ENCODE measurements around the gene ZNF19. TPM values are rescaled to one million over a fixed set of nuclear protein-coding genes. Genes with fewer than 3 reads are reported as not detected.

Gene ZNF19
- total and polyA plus RNA-seq, 9 of the 15 experiments (the other 6 are each of a cell fraction or from before 2014, with no cell fraction given): 1.2 to 2.8 (median 1.8) TPM

DNA sequence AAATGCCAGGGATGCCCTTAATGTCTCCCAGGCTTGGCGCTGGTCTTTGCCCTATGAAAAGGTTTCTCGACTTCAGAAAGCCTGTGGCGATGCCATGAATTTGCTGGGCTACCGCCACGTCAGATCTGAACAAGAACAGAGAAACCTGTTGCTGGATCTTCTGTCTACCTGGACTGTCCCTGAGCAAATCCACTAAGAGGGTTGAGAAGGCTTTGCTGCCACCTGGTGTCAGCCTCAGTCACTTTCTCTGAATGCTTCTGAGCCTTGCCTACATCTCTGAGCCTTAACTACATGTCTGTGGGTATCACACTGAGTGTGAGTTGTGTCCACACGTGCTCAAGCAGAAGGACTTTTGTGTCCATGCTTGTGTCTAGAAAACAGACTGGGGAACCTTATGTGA lies 48.5 kb upstream of the ZNF19 start:
- no peaks in the 10 kb centered on the region for H3K4me1 ChIP-seq (replicated peaks in 1 of 2; ENCODE audit: control insufficient read depth in 2 of 2, insufficient read depth in 2 of 2, low read length in 2 of 2)
- no peak overlapping the region for H2AFZ ChIP-seq (ENCODE audit: low read depth, low read length)
- H3K36me3 ChIP-seq (ENCODE audit: control insufficient read depth, insufficient read depth, low read length): no peaks in the 10 kb centered on the region
- ATAC-seq (peak; percentile 90), FAIRE-seq (peak; percentile 96), DNase-seq (ENCODE audit: extremely low read depth in 1 of 4, low spot score in 3 of 4) (peak; percentile 47 to 64 (median 55))
- in situ Hi-C loops (cut with MboI) (no loop called here), intact Hi-C loops (cut with micrococcal nuclease) (loop anchor here (2.0 to 5.0 kb wide), 2 partner anchors 35 to 125 kb away; no protein-coding TSS in a partner anchor)
- 1% methylated on average over 6 of the region's 6 CpGs for WGBS (ENCODE audit: insufficient coverage, low coverage, missing lambda C conversion rate)
- peaks cover 9 to 21% of the 10 kb centered on the region in 2 experiments for H3K27me3 ChIP-seq (ENCODE audit: control insufficient read depth in 2 of 2, insufficient read depth in 2 of 2, low read length in 2 of 2)
- no peaks in the 10 kb centered on the region for H3K9me3 ChIP-seq (replicated peaks; ENCODE audit: control insufficient read depth, insufficient read depth, low read depth, low read length)
- H3K9ac ChIP-seq (ENCODE audit: insufficient read depth in 1 of 2, low read depth in 2 of 2, low read length in 2 of 2): no peak overlapping the region
- POLR2A ChIA-PET: no interaction called here
- H3K27ac ChIP-seq (ENCODE audit: extremely low read depth, low read depth, low read length): no peak overlapping the region
- no peaks in the 10 kb centered on the region for H3K9me1 ChIP-seq (ENCODE audit: control insufficient read depth, insufficient read depth, low read length)
- H4K20me1 ChIP-seq (replicated peaks; ENCODE audit: control insufficient read depth, insufficient read depth, low read length): 0 out of 2 replicates have a peak, but pooled peaks cover 3% of the 10 kb centered on the region
- CTCF ChIA-PET (ENCODE audit: low intra/inter-chr PET ratio): interaction anchor here (0.6 to 1.4 kb wide), 3 partner anchors 13 to 1324 kb away, joined by 3 to 6 read pairs (median 3); no protein-coding TSS in a partner anchor
- no TSS peak for BruUV-seq (replicated peaks)
- H3K4me3 ChIP-seq: no peak overlapping the region
- no peak overlapping the region for H3K4me2 ChIP-seq (ENCODE audit: insufficient read depth, low read length)
- no peaks in the 10 kb centered on the region for H3K79me2 ChIP-seq (ENCODE audit: control insufficient read depth, insufficient read depth, low read length)
- TF ChIP-seq KLF10 (CRISPR knock-in tag; IDR thresholded peaks at IDR 0.05) (no peak), ZSCAN32 (CRISPR knock-in tag; IDR thresholded peaks at IDR 0.05) (no peak), CHD2 (IDR thresholded peaks at IDR 0.05; ENCODE audit: low read depth, low read length) (no peak), CBFA2T3 (IDR thresholded peaks at IDR 0.05) (no peak), SMAD2 (IDR thresholded peaks at IDR 0.05; ENCODE audit: low read depth, low read length) (no peak), CHCHD3 (CRISPR knock-in tag; IDR thresholded peaks at IDR 0.05) (no peak), TRIM24 (IDR thresholded peaks at IDR 0.05) (no peak), ZNF583 (CRISPR knock-in tag; IDR thresholded peaks at IDR 0.05) (no peak), NFIX (CRISPR knock-in tag; IDR thresholded peaks at IDR 0.05; ENCODE audit: low read depth) (no peak), TEAD4 (IDR thresholded peaks at IDR 0.05; ENCODE audit: low read length) (no peak), TEAD4 (CRISPR knock-in tag; IDR thresholded peaks at IDR 0.05; ENCODE audit: borderline replicate concordance) (no peak), GATA2 (CRISPR knock-in tag; IDR thresholded peaks at IDR 0.05) (no peak), CC2D1A (IDR thresholded peaks at IDR 0.05) (no peak), BCL6 (CRISPR knock-in tag; IDR thresholded peaks at IDR 0.05) (no peak)
- TF ChIP-seq, protein P1, sequence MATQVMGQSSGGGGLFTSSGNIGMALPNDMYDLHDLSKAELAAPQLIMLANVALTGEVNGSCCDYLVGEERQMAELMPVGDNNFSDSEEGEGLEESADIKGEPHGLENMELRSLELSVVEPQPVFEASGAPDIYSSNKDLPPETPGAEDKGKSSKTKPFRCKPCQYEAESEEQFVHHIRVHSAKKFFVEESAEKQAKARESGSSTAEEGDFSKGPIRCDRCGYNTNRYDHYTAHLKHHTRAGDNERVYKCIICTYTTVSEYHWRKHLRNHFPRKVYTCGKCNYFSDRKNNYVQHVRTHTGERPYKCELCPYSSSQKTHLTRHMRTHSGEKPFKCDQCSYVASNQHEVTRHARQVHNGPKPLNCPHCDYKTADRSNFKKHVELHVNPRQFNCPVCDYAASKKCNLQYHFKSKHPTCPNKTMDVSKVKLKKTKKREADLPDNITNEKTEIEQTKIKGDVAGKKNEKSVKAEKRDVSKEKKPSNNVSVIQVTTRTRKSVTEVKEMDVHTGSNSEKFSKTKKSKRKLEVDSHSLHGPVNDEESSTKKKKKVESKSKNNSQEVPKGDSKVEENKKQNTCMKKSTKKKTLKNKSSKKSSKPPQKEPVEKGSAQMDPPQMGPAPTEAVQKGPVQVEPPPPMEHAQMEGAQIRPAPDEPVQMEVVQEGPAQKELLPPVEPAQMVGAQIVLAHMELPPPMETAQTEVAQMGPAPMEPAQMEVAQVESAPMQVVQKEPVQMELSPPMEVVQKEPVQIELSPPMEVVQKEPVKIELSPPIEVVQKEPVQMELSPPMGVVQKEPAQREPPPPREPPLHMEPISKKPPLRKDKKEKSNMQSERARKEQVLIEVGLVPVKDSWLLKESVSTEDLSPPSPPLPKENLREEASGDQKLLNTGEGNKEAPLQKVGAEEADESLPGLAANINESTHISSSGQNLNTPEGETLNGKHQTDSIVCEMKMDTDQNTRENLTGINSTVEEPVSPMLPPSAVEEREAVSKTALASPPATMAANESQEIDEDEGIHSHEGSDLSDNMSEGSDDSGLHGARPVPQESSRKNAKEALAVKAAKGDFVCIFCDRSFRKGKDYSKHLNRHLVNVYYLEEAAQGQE (IDR thresholded peaks at IDR 0.05; ENCODE audit: borderline replicate concordance): peak; percentile 53; the same call in 1 of the 2 replicates
- TF ChIP-seq, protein P1 (CRISPR knock-in tag; IDR thresholded peaks at IDR 0.05; ENCODE audit: low read depth): no peak
- TF ChIP-seq, protein P2, sequence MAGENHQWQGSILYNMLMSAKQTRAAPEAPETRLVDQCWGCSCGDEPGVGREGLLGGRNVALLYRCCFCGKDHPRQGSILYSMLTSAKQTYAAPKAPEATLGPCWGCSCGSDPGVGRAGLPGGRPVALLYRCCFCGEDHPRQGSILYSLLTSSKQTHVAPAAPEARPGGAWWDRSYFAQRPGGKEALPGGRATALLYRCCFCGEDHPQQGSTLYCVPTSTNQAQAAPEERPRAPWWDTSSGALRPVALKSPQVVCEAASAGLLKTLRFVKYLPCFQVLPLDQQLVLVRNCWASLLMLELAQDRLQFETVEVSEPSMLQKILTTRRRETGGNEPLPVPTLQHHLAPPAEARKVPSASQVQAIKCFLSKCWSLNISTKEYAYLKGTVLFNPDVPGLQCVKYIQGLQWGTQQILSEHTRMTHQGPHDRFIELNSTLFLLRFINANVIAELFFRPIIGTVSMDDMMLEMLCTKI (IDR thresholded peaks at IDR 0.05; ENCODE audit: partially characterized antibody): no peak
